ENCODE data around the gene C19orf38. TPM values are rescaled to one million over a fixed set of nuclear protein-coding genes. Genes with fewer than 3 reads are reported as not detected.

Gene C19orf38
- total RNA-seq, 2 experiments from 2014 or later = 1.2 to 1.3 TPM

DNA sequence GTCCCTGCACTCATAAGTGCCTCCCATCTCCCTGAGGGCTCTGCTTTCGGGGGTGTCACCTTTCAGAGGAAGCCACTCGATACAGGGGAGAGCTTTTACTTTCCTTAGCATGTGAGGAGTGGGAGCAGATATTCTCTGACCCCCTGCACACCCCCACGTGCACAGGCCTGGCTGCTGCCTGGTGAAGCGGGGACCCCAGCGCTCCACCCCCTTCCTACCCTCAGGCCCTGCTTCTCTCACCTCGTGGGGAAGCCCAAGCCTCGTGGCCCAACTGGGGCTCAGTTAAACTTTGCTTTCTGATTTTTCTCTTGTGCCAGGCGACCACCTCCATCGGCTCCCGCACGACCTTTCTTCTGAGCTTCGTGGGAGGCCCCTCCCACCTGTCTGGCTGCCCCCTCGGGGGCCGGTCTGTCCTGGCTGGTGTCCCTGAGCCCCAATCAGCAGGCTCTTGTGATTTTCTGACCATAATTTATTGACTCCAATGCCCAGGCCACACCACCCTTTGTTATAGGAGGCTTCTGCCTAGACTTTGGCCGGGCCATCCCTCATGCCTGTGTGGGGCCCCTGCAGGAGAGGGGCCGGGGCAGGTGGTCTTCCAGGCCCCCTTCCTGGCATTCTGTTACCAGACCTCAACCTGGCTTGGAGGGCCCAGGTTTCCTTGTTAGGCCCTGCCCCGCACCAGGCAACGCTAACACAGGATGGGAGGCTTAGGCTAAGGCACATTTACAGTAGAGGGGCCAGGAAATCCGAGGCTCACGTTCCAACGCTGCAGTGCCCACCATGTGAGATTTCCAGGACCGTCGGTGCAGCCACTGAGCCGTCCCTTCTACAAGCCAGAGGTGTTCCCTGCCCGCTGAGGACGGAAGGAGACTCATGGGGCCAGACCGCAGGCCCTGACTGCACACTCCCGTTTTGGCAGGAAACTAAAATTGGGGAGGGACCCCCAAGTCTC lies 16.0 kb upstream of the C19orf38 start:
- peaks cover 16% of the 10 kb centered on the region for H3K4me1 Mint-ChIP-seq (ENCODE audit: low read depth)
- H3K27me3 Mint-ChIP-seq = no peaks in the 10 kb centered on the region
- no peak overlapping the region for H3K4me3 Mint-ChIP-seq
- DNase-seq (no peak), ATAC-seq (no peak)
- intact Hi-C loops (cut with micrococcal nuclease) = no loop called here
- TF ChIP-seq, protein P1, sequence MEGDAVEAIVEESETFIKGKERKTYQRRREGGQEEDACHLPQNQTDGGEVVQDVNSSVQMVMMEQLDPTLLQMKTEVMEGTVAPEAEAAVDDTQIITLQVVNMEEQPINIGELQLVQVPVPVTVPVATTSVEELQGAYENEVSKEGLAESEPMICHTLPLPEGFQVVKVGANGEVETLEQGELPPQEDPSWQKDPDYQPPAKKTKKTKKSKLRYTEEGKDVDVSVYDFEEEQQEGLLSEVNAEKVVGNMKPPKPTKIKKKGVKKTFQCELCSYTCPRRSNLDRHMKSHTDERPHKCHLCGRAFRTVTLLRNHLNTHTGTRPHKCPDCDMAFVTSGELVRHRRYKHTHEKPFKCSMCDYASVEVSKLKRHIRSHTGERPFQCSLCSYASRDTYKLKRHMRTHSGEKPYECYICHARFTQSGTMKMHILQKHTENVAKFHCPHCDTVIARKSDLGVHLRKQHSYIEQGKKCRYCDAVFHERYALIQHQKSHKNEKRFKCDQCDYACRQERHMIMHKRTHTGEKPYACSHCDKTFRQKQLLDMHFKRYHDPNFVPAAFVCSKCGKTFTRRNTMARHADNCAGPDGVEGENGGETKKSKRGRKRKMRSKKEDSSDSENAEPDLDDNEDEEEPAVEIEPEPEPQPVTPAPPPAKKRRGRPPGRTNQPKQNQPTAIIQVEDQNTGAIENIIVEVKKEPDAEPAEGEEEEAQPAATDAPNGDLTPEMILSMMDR (IDR thresholded peaks at IDR 0.05) = no peak
- H3K27ac Mint-ChIP-seq = no peak overlapping the region
- ChIA-PET CTCF (interaction anchor here (1.3 kb wide), 1 partner anchor 32 kb away, joined by 3 read pairs; no protein-coding TSS in a partner anchor), POLR2A (interaction anchor here (0.8 to 1.1 kb wide), 3 partner anchors 11 to 123 kb away, joined by 3 read pairs; no protein-coding TSS in a partner anchor)
- peaks cover 10% of the 10 kb centered on the region for H3K9me3 Mint-ChIP-seq
- peaks cover 16% of the 10 kb centered on the region for H3K36me3 Mint-ChIP-seq (ENCODE audit: low read depth)

DNA sequence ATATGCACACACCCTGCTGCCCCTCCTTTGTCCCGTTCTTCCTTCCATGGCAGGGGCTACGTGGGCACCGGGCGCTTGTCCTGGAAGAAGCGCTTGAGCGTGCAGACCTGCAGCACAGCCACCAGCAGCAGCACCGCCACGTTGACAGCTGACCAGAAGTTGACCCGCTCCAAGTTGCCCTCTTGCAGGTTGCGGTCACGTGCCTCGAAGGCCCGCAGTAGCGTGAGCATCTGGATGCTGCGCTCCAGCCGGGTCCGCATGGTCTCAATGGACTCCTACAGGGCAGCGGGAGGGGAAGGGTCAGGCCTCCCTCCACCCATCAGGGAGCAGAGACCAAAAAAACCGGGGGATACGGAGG lies 15.3 kb upstream of the C19orf38 start:
- Mint-ChIP-seq H3K27me3 (no peaks in the 10 kb centered on the region), H3K36me3 (ENCODE audit: low read depth) (peaks cover 16% of the 10 kb centered on the region), H3K27ac (no peak overlapping the region), H3K4me3 (no peak overlapping the region), H3K9me3 (peaks cover 10% of the 10 kb centered on the region), H3K4me1 (ENCODE audit: low read depth) (peaks cover 16% of the 10 kb centered on the region)
- intact Hi-C loops (cut with micrococcal nuclease) = no loop called here
- POLR2A ChIA-PET = no interaction called here
- ATAC-seq (no peak), DNase-seq (no peak)
- CTCF ChIA-PET = no interaction called here
- TF ChIP-seq, protein P1 (IDR thresholded peaks at IDR 0.05) = no peak

DNA sequence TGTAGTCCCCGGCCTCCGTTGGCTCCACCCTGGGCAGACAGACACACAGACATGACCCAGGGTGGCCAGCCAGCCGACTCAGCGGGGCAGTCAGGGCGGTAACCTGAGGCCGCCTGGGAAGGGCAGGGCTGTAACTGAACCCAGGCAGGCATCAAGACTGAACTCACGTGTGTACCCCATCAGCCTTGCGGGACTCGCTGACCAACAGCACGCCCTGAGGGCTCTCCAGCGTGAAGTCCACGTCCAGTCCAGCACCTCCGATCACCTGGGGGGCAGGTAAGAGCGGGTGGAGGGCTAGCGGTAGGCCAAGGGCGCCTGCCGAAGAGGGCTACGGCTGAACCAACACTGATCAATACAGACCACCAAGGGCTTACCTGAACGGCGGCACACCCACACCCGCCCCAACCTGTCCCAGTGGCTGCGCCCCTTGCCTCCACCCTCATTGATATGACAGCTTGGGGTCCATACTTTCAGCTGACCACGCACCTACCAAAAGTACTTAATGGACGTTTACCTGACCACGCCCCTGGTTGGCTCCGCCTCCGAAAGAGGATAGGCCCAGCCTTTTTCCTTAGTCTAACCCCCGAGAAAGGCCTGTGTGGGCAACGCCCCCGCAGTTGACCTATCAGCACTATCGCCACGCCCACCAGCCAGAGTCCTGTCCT lies 13.0 kb upstream of the C19orf38 start:
- ChIA-PET CTCF (interaction anchor here (0.8 to 3.6 kb wide), 9 partner anchors 22 to 135 kb away, joined by 3 to 40 read pairs (median 4); partner anchors contain the start of gene DNM2), POLR2A (interaction anchor here (0.5 to 2.6 kb wide), 10 partner anchors 14 to 269 kb away, joined by 3 to 12 read pairs (median 4); no protein-coding TSS in a partner anchor)
- no peaks in the 10 kb centered on the region for H3K27me3 Mint-ChIP-seq
- DNase-seq = no peak
- peak overlapping the region; percentile 98 for H3K4me3 Mint-ChIP-seq
- TF ChIP-seq, protein P1 (IDR thresholded peaks at IDR 0.05) = no peak
- peak overlapping the region; percentile 99 for H3K27ac Mint-ChIP-seq
- no peak for ATAC-seq
- intact Hi-C loops (cut with micrococcal nuclease) = no loop called here
- H3K36me3 Mint-ChIP-seq (ENCODE audit: low read depth) = peaks cover 14% of the 10 kb centered on the region
- peaks cover 10% of the 10 kb centered on the region for H3K9me3 Mint-ChIP-seq
- H3K4me1 Mint-ChIP-seq (ENCODE audit: low read depth) = peaks cover 16% of the 10 kb centered on the region

DNA sequence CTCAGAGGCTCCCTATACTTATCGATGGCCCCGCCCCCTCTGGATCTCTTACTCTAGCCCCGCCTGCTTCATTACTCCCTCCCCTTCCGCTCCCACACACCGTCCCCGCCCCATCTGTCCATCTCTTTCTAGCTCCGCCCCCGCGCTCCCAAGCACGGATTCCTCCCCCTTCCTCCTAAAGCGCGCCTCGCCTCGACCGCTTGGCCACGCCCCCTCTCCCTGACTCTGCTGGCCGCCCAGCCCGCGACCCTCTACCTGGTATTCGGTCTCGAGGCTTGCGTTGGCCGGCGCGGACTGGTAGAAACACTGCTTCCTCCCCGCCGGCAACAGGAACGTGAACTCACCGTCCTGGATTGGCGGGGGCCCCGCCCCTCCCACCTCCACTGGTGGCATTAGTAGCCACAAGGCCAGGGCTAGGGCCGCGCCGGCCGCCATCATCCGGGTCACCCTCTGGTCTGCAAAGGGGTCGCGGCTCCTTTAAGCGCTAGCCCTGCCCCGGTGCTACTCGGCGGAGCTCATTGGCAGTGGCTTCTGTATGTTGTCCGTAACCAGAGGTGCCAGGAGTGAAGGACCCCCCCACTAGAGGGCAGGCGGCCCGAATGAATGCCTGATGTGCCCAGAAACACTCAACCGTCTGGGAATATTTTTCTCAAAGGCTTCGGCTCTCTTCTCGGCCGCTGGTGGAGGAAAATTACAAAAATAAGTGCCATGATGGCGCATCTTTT lies 12.3 kb upstream of the C19orf38 start, which contains the start of gene TMED1:
Gene TMED1 (minus strand): TSS at position 459 of the 725 bp plus-strand sequence. CDS start 21 bp downstream, at position 438.
- Mint-ChIP-seq H3K27ac (peak within 1 kb of the TSS; percentile 99), H3K36me3 (ENCODE audit: low read depth) (peaks cover 14% of the 10 kb centered on the region), H3K9me3 (peaks cover 10% of the 10 kb centered on the region), H3K4me3 (peak within 1 kb of the TSS; percentile 98), H3K4me1 (ENCODE audit: low read depth) (peaks cover 16% of the 10 kb centered on the region), H3K27me3 (no peaks in the 10 kb centered on the region)
- DNase-seq = peak; percentile 100
- TF ChIP-seq, protein P1 (IDR thresholded peaks at IDR 0.05) = no peak
- CTCF ChIA-PET = interaction anchor here (0.8 to 3.6 kb wide), 14 partner anchors 7 to 136 kb away, joined by 3 to 40 read pairs (median 3); partner anchors contain the start of gene DNM2
- peak; percentile 92 for ATAC-seq
- intact Hi-C loops (cut with micrococcal nuclease) = no loop called here
- POLR2A ChIA-PET = interaction anchor here (0.6 to 2.6 kb wide), 13 partner anchors 15 to 269 kb away, joined by 3 to 12 read pairs (median 4); partner anchors contain the start of gene DNM2
